Measurements from ENCODE around the gene KCTD13. TPM values are rescaled to one million over a fixed set of nuclear protein-coding genes. Genes with fewer than 3 reads are reported as not detected.

KCTD13 gene
- total RNA-seq, 1 experiment from 2014 or later: 8.2 TPM

DNA sequence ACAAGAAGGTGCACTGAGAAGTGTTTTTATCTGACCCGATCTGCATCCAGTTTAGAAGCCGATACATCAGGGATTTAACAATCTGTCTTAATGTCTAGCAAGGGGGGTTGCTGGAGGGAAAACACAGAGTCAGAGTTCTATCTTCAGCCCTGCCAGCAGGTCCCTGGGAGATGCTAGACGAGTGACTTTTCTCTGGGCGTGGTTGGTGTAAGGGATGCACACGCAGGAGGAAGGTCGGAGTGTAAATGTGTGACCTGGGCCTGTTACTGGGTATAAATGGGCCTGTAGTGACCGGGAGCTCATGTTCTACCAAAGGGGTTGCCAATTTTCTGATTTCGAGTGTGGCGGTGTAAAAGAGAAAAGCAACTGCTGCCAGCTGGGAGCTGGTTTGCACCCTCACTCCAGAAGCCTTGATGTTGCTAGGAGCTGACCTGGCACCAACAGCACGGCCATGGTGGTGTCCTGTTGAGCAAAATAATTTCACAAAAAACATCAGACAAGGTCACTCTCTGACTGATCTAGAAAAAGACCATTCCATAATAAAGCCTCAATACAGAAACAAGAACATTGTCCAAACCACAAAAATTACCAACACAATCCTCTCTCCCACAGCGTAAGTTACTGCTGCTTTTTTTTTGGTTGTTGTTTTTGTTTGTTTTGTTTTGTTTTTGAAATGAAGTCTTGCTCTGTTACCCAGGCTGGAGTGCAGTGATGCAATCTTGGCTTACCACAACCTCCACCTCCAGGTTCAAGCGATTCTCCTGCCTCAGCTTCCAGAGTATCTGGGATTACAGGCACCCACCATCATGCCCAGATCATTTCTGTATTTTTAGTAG is 1.3 kb upstream of the KCTD13 start:
- Histone ChIP-seq H3K9me3 (ENCODE audit: low read length) (no peaks in the 10 kb centered on the region), H3K4me3 (ENCODE audit: low read length) (peak overlapping the region; percentile 92), H3K4me2 (ENCODE audit: low read length) (peak overlapping the region; percentile 89), H3K4me1 (ENCODE audit: insufficient read depth, low read length) (peaks cover 15% of the 10 kb centered on the region; the same call in 1 of the 2 replicates), H4K20me1 (ENCODE audit: low read length) (no peaks in the 10 kb centered on the region), H3K9ac (ENCODE audit: low read length) (peak overlapping the region; percentile 91; the same call in 1 of the 2 replicates), H2AFZ (ENCODE audit: low read length) (no peak overlapping the region), H3F3A (ENCODE audit: low read length, unreplicated experiment) (no peaks in the 10 kb centered on the region), H3K36me3 (ENCODE audit: low read depth, low read length) (no peaks in the 10 kb centered on the region), H3K27me3 (ENCODE audit: low read length) (no peaks in the 10 kb centered on the region), H3K27ac (ENCODE audit: low read length) (no peak overlapping the region), H3K9me2 (replicated peaks; ENCODE audit: low read length) (no peaks in the 10 kb centered on the region), H3K79me2 (ENCODE audit: low read length) (peaks cover 33% of the 10 kb centered on the region)
- no peak for DNase-seq
- no peak for ATAC-seq
- no peak for TF ChIP-seq EZH2 (IDR thresholded peaks at IDR 0.05; ENCODE audit: low read length, unreplicated experiment)
- TF ChIP-seq, protein P1, sequence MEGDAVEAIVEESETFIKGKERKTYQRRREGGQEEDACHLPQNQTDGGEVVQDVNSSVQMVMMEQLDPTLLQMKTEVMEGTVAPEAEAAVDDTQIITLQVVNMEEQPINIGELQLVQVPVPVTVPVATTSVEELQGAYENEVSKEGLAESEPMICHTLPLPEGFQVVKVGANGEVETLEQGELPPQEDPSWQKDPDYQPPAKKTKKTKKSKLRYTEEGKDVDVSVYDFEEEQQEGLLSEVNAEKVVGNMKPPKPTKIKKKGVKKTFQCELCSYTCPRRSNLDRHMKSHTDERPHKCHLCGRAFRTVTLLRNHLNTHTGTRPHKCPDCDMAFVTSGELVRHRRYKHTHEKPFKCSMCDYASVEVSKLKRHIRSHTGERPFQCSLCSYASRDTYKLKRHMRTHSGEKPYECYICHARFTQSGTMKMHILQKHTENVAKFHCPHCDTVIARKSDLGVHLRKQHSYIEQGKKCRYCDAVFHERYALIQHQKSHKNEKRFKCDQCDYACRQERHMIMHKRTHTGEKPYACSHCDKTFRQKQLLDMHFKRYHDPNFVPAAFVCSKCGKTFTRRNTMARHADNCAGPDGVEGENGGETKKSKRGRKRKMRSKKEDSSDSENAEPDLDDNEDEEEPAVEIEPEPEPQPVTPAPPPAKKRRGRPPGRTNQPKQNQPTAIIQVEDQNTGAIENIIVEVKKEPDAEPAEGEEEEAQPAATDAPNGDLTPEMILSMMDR (conservative IDR thresholded peaks at IDR 0.05; ENCODE audit: low read depth, low read length): no peak
- no peak for TF ChIP-seq EZH2phosphoT487 (IDR thresholded peaks at IDR 0.05; ENCODE audit: borderline replicate concordance, low read length)
- POLR2A ChIA-PET (ENCODE audit: unreplicated experiment): interaction anchor here (0.6 kb wide), 1 partner anchor 14 kb away, joined by 3 read pairs; no protein-coding TSS in a partner anchor
- CTCF ChIA-PET: no interaction called here
- no TSS peak for BruUV-seq (replicated peaks)
- intact Hi-C loops (cut with micrococcal nuclease): loop anchor here (2.0 to 5.0 kb wide), 2 partner anchors 18 to 45 kb away; partner anchors contain the start of gene TAOK2

DNA sequence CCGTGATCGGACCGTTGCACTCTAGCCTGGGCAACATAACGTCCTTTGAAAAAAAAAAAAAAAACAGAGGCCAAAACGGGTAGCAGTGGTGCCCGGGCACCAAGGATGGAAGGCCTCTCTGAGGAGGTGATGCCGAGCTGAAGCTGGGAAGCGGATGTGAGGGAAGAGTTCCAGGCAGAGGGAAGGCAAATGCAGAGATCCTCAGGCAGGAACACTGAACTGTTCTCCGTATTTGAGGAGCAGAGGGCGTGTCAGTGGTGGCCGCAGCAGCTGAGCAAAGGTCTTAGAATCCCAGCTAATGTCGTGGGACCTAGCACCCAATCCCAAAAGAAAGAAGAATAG is 656 bp upstream of the KCTD13 start:
- ATAC-seq (peak; percentile 46; the same call in 1 of the 2 replicates), DNase-seq (peak; percentile 19)
- intact Hi-C loops (cut with micrococcal nuclease): loop anchor here (2.0 to 5.0 kb wide), 2 partner anchors 18 to 46 kb away; partner anchors contain the start of gene TAOK2
- Histone ChIP-seq H3K79me2 (ENCODE audit: low read length) (peaks cover 33% of the 10 kb centered on the region), H3K27me3 (ENCODE audit: low read length) (no peaks in the 10 kb centered on the region), H3K36me3 (ENCODE audit: low read depth, low read length) (no peaks in the 10 kb centered on the region), H2AFZ (ENCODE audit: low read length) (peak overlapping the region; percentile 88), H4K20me1 (ENCODE audit: low read length) (no peaks in the 10 kb centered on the region), H3K9ac (ENCODE audit: low read length) (peak overlapping the region; percentile 91), H3K27ac (ENCODE audit: low read length) (peak overlapping the region; percentile 62), H3F3A (ENCODE audit: low read length, unreplicated experiment) (no peaks in the 10 kb centered on the region), H3K9me3 (ENCODE audit: low read length) (no peaks in the 10 kb centered on the region), H3K9me2 (replicated peaks; ENCODE audit: low read length) (no peaks in the 10 kb centered on the region), H3K4me3 (ENCODE audit: low read length) (peak overlapping the region; percentile 92), H3K4me2 (ENCODE audit: low read length) (peak overlapping the region; percentile 89), H3K4me1 (ENCODE audit: insufficient read depth, low read length) (peaks cover 15% of the 10 kb centered on the region; the same call in 1 of the 2 replicates)
- no peak for TF ChIP-seq EZH2phosphoT487 (IDR thresholded peaks at IDR 0.05; ENCODE audit: borderline replicate concordance, low read length)
- no TSS peak for BruUV-seq (replicated peaks)
- POLR2A ChIA-PET (ENCODE audit: unreplicated experiment): interaction anchor here (0.6 to 1.0 kb wide), 4 partner anchors 14 to 49 kb away, joined by 3 to 5 read pairs (median 3); partner anchors contain the start of genes SEZ6L2 and TAOK2
- CTCF ChIA-PET: no interaction called here

DNA sequence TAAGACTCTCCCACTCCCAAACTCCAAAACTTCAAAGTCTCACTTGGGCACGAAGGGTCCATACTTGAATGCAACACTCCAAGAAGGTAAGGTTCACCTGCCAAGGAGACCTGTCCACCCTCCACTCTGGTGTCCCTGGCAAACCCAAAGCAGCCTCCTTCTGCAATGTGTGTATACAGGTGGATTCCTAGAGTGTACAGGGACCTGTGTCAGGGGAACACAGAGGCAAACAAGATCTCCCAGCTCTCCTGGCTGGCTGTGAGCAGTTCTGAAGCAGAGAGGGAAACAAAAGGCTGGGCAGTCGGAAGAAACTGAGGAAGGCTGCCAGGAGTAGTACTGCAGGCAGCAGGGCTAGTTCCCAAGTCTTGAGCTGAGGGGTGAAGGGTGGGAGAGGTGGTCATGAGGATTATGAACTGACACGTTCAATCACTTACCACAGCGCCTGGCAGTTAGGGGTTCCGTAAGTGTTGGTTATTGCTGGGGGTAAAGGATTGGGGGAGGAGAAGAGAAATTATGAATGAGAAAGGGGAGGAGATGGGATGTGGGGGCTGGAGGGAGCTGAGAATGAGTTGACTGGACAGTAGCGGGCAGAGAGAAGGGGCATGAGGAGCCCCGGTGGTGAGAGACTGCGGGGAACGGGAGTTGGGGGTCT is 795 bp downstream of the KCTD13 start:
- no peaks in the 10 kb centered on the region for H3K27me3 ChIP-seq (ENCODE audit: low read length)
- H4K20me1 ChIP-seq (ENCODE audit: low read length): no peaks in the 10 kb centered on the region
- H3K4me2 ChIP-seq (ENCODE audit: low read length): peak overlapping the region; percentile 89
- H3K4me3 ChIP-seq (ENCODE audit: low read length): peak overlapping the region; percentile 92
- 0 out of 2 replicates have a peak, but pooled peaks have one; percentile 13 for ATAC-seq
- H3K9me2 ChIP-seq (replicated peaks; ENCODE audit: low read length): no peaks in the 10 kb centered on the region
- intact Hi-C loops (cut with micrococcal nuclease): loop anchor here (5.0 kb wide), 1 partner anchor 47 kb away; the partner anchor contains the start of gene TAOK2
- H3K4me1 ChIP-seq (ENCODE audit: insufficient read depth, low read length): peaks cover 15% of the 10 kb centered on the region; the same call in 1 of the 2 replicates
- H3K79me2 ChIP-seq (ENCODE audit: low read length): peaks cover 38% of the 10 kb centered on the region
- no peak for DNase-seq
- H2AFZ ChIP-seq (ENCODE audit: low read length): peak overlapping the region; percentile 88; the same call in 1 of the 2 replicates
- POLR2A ChIA-PET (ENCODE audit: unreplicated experiment): interaction anchor here (0.5 to 0.6 kb wide), 2 partner anchors 11 to 98 kb away, joined by 3 to 5 read pairs; no protein-coding TSS in a partner anchor
- peaks cover 3% of the 10 kb centered on the region; the same call in 1 of the 2 replicates for H3K36me3 ChIP-seq (ENCODE audit: low read depth, low read length)
- BruUV-seq (replicated peaks): TSS peak; percentile 57
- no peak overlapping the region for H3K27ac ChIP-seq (ENCODE audit: low read length)
- peak overlapping the region; percentile 91 for H3K9ac ChIP-seq (ENCODE audit: low read length)
- TF ChIP-seq EZH2phosphoT487 (IDR thresholded peaks at IDR 0.05; ENCODE audit: borderline replicate concordance, low read length): no peak
- TF ChIP-seq EZH2 (IDR thresholded peaks at IDR 0.05; ENCODE audit: low read length, unreplicated experiment): no peak
- TF ChIP-seq, protein P1 (conservative IDR thresholded peaks at IDR 0.05; ENCODE audit: low read depth, low read length): no peak
- H3F3A ChIP-seq (ENCODE audit: low read length, unreplicated experiment): no peaks in the 10 kb centered on the region
- H3K9me3 ChIP-seq (ENCODE audit: low read length): no peaks in the 10 kb centered on the region
- CTCF ChIA-PET: interaction anchor here (1.0 kb wide), 1 partner anchor 109 kb away, joined by 3 read pairs; the partner anchor contains the start of gene PAGR1

Data from PC-3 (cell line).